ENCODE data around the gene TENM3. TPM values are rescaled to one million over a fixed set of nuclear protein-coding genes. Genes with fewer than 3 reads are reported as not detected.

Gene TENM3
- total RNA-seq, 4 donors from 2014 or later, result 0.64 to 5.5 (median 2.1) TPM

- Histone ChIP-seq H3K36me3 (no peaks in the 10 kb centered on the region), H3K27me3 (no peaks in the 10 kb centered on the region), H3K4me3 (peak overlapping the region in 1 of 4 donors; percentile 28), H3K27ac (peak overlapping the region in 1 of 4 donors; percentile 38), H3K9me3 (no peaks in the 10 kb centered on the region), H3K4me1 (peaks cover 0 to 20% (median 3%) of the 10 kb centered on the region in 3 donors)
- DNase-seq, result no peak
- intact Hi-C loops (cut with DNase I), result no loop called here
- TF ChIP-seq POLR2A (IDR thresholded peaks at IDR 0.05) (no peak), CTCF (IDR thresholded peaks at IDR 0.05) (no peak)
- WGBS, 2 donors, result 32 to 41% methylated on average over 9 to 10 of the region's 10 CpGs
Observed at GRCh38 chr4:182245541-182246215, 2.5 kb downstream of the TENM3 start.

- Histone ChIP-seq H3K36me3 (no peaks in the 10 kb centered on the region), H3K9me3 (no peaks in the 10 kb centered on the region), H3K4me3 (peak overlapping the region in 2 of 4 donors; percentile 8 to 28), H3K27me3 (no peaks in the 10 kb centered on the region), H3K4me1 (peaks cover 0 to 20% (median 3%) of the 10 kb centered on the region in 3 donors), H3K27ac (peak overlapping the region in 1 of 4 donors; percentile 38)
- 41 to 46% methylated on average over 27 of the region's 27 CpGs for WGBS, 2 donors
- no peak for DNase-seq
- TF ChIP-seq POLR2A (IDR thresholded peaks at IDR 0.05) (no peak), CTCF (IDR thresholded peaks at IDR 0.05) (no peak)
- intact Hi-C loops (cut with DNase I), result no loop called here
Observed at GRCh38 chr4:182246401-182247205, 3.4 kb downstream of the TENM3 start.

GRCh38 chr4:182248295-182248694 lies 5.1 kb downstream of the TENM3 start:
- H3K4me1 ChIP-seq, result peaks cover 0 to 20% (median 3%) of the 10 kb centered on the region in 3 donors
- TF ChIP-seq CTCF (IDR thresholded peaks at IDR 0.05) (no peak), POLR2A (IDR thresholded peaks at IDR 0.05) (no peak)
- no peaks in the 10 kb centered on the region for H3K36me3 ChIP-seq
- DNase-seq, result no peak
- no peak overlapping the region for H3K27ac ChIP-seq
- no peaks in the 10 kb centered on the region for H3K27me3 ChIP-seq
- no peaks in the 10 kb centered on the region for H3K9me3 ChIP-seq
- H3K4me3 ChIP-seq, result no peak overlapping the region
- intact Hi-C loops (cut with DNase I), result no loop called here
- 67 to 71% methylated on average over 3 of the region's 3 CpGs for WGBS, 2 donors

GRCh38 chr4:182250446-182250845 lies 7.2 kb downstream of the TENM3 start:
- no peak overlapping the region for H3K4me3 ChIP-seq
- peaks cover 0 to 16% (median 3%) of the 10 kb centered on the region in 3 donors for H3K4me1 ChIP-seq
- TF ChIP-seq POLR2A (IDR thresholded peaks at IDR 0.05) (no peak), CTCF (IDR thresholded peaks at IDR 0.05) (no peak)
- intact Hi-C loops (cut with DNase I), result no loop called here
- H3K36me3 ChIP-seq, result no peaks in the 10 kb centered on the region
- DNase-seq, result no peak
- no peaks in the 10 kb centered on the region for H3K27me3 ChIP-seq
- no peaks in the 10 kb centered on the region for H3K9me3 ChIP-seq
- WGBS, 2 donors, result 40 to 43% methylated on average over 6 of the region's 6 CpGs
- H3K27ac ChIP-seq, result no peak overlapping the region

- intact Hi-C loops (cut with DNase I), result no loop called here
- Histone ChIP-seq H3K27ac (no peak overlapping the region), H3K9me3 (no peaks in the 10 kb centered on the region), H3K27me3 (no peaks in the 10 kb centered on the region), H3K36me3 (no peaks in the 10 kb centered on the region), H3K4me3 (no peak overlapping the region), H3K4me1 (peaks cover 0 to 9% (median 1%) of the 10 kb centered on the region in 3 donors)
- WGBS, 2 donors, result 93 to 96% methylated on average over 8 of the region's 8 CpGs
- DNase-seq, result no peak
- no peak for TF ChIP-seq POLR2A (IDR thresholded peaks at IDR 0.05)
- no peak for TF ChIP-seq CTCF (IDR thresholded peaks at IDR 0.05)
Observed at GRCh38 chr4:182251116-182251515, 7.9 kb downstream of the TENM3 start.

All from esophagus squamous epithelium (tissue), 5 donors.